VCaP (cell line): Measurements from ENCODE around the gene ARID2.

ENCODE experiments used
- H3K27ac ChIP-seq: fragments of 450-650 bp; 2 replicates; pipeline ENCODE4 v1.5.1; 2017
- TF ChIP-seq, protein P1 (sequence below): fragments of 450-650 bp; conservative IDR thresholded peaks from 2 replicates; pipeline ENCODE4 v1.5.1; 2017; ENCODE audit warnings: mild to moderate bottlenecking, moderate library complexity

The ARID2 gene

GRCh38 chr12:45831590-45831989 lies 102.1 kb downstream of the ARID2 start:
- TF ChIP-seq, protein P1, sequence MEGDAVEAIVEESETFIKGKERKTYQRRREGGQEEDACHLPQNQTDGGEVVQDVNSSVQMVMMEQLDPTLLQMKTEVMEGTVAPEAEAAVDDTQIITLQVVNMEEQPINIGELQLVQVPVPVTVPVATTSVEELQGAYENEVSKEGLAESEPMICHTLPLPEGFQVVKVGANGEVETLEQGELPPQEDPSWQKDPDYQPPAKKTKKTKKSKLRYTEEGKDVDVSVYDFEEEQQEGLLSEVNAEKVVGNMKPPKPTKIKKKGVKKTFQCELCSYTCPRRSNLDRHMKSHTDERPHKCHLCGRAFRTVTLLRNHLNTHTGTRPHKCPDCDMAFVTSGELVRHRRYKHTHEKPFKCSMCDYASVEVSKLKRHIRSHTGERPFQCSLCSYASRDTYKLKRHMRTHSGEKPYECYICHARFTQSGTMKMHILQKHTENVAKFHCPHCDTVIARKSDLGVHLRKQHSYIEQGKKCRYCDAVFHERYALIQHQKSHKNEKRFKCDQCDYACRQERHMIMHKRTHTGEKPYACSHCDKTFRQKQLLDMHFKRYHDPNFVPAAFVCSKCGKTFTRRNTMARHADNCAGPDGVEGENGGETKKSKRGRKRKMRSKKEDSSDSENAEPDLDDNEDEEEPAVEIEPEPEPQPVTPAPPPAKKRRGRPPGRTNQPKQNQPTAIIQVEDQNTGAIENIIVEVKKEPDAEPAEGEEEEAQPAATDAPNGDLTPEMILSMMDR: no peak
- no peak overlapping the region for H3K27ac ChIP-seq

- TF ChIP-seq, protein P1: no peak
- H3K27ac ChIP-seq: no peak overlapping the region
Observed at GRCh38 chr12:45833401-45833800, 103.9 kb downstream of the ARID2 start.

DNA sequence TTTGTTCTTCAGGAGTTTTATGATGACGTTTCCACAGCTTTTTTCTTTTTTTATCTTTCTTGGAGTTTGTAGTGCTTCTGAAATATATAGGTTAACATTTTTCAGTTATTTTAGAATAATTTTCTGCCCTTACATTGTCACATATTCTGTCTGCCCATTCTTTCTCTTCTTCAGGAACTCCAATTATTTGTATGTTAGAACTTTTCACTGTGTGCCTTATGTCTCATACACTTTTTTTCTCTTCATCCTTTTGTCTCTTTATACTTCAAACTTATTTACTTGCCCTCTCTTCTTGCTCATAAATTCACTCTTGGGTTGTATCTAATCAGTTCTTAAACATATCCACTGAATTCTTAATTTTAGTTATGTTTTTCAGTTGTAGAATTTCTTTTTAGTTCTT lies 105.3 kb downstream of the ARID2 start:
- TF ChIP-seq, protein P1: no peak
- no peak overlapping the region for H3K27ac ChIP-seq

DNA sequence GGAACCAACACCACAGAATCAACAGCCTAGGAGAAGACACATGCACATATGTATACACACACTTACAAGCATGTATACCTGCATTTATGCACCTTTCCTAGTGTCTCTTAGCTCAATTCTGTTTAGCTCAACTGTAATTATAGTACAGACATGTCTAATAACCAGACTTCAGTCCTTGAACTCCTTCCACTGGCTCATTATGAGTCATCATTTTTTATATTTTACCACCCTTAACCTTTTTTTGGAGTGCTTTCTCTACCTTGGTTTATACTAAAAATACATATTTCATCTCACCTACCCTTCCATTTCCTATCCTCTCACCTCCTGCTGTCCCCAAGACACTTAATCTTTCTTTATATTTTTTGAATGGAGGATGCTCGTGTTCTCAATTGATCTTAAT lies 110.4 kb downstream of the ARID2 start:
- TF ChIP-seq, protein P1: no peak

DNA sequence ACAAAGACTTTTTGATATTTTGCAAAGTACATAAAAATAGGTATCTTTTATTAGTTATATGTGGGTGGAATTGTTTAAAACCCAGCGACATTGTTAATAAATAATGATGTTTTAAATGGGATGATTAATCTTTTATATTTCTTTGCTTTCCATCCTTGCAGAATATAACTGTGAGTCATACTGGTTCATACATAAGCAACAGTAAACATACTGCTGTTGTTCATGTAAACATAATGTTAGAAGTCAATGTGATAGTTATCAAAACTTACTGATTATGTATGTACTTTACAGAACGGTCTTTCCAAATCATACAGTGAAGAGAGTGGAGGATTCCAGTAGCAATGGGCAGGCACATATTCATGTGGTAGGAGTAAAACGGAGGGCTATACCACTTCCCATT lies 119.8 kb downstream of the ARID2 start:
- H3K27ac ChIP-seq: no peak overlapping the region; the same call in 1 of the 2 replicates
- TF ChIP-seq, protein P1: no peak

More for the DNA sequence above, 110.4 kb downstream of the ARID2 start:
- no peak overlapping the region for H3K27ac ChIP-seq

DNA sequence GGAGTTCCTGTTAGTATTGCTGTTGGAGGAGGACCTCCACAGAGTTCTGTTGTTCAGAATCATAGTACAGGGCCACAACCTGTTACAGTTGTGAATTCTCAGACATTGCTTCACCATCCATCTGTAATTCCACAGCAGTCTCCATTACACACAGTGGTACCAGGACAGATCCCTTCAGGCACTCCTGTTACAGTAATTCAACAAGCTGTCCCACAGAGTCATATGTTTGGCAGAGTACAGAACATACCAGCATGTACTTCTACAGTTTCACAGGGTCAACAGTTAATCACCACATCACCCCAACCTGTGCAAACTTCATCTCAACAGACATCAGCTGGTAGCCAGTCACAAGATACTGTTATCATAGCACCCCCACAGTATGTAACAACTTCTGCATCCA lies 120.8 kb downstream of the ARID2 start:
- no peak overlapping the region for H3K27ac ChIP-seq
- TF ChIP-seq, protein P1: no peak

DNA sequence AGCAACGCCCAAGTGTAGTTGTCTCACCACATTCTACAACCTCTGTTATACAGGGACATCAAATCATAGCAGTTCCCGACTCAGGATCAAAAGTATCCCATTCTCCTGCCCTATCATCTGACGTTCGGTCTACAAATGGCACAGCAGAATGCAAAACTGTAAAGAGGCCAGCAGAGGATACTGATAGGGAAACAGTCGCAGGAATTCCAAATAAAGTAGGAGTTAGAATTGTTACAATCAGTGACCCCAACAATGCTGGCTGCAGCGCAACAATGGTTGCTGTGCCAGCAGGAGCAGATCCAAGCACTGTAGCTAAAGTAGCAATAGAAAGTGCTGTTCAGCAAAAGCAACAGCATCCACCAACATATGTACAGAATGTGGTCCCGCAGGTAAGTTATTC lies 123.0 kb downstream of the ARID2 start:
- no peak overlapping the region for H3K27ac ChIP-seq
- TF ChIP-seq, protein P1: no peak

DNA sequence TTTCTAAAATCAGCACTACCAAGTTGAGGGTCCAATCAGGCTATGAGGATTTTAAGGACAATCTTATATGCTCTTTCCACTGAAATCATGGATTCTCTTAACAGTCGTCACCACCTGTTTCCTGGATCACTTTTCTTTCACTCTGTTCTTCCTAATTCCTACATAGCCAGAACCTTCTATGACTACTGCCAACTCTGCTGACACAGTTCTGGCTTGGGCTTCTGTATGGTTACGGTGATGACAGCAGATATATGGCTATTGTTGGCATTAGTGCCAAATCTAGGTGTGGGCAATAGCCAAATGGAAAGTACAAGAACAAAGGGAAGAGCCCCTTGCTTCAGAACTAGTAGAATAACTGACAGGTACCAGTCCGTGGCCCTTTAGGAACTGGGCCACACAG lies 124.0 kb downstream of the ARID2 start:
- H3K27ac ChIP-seq: no peak overlapping the region
- TF ChIP-seq, protein P1: no peak
